GM19468 (cell line): ENCODE measurements around the gene KAZN.

Experiments
- ATAC-seq: cut with Tn5 transposase; IDR thresholded peaks from one replicate; pipeline ENCODE4 v1.9.1; 2021; ENCODE audit warnings: mild to moderate bottlenecking, moderate library complexity, moderate number of reproducible peaks; ENCODE audit not compliant: unreplicated experiment; ENCODE audit errors: extremely low read depth

Gene KAZN

GRCh38 chr1:15103211-15103610, 504.7 kb downstream of the KAZN start:
- ATAC-seq = no peak

DNA sequence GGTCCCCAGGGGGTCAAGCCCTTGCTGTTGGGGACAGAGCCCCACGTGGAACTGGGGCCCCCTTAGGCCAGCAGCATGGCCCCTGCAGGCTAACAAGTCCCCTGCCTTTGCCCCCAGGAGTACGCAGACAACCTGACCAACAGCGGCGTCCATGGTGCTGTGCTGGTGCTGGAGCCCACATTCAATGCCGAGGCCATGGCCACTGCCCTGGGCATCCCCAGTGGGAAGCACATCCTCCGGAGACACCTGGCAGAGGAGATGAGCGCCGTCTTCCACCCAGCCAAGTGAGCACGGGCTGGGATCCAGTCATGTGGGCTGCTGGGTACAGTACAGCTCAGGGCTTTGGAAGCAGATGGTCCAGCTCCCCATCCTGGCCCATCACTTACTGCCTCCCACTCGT, 505.4 kb downstream of the KAZN start:
- ATAC-seq = no peak

DNA sequence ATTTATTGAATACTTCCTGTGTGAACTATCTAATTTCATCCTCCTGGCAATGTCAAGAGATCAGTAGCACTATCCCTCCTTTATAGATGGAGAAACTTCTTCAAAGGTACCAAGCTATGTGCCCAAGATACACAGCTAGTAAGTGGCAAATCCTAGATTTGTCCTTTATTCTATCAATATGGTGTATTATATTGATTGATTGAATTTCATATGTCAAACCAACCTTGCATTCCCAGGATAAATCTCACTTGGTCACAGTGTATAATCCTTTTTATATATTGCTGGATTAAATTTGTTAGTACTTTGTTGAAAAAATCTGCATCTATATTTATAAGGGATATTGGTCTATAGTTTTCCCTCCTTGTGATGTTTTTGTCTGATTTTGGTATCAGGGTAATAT, 506.3 kb downstream of the KAZN start:
- no peak for ATAC-seq

GRCh38 chr1:15106608-15107007, 508.1 kb downstream of the KAZN start:
- no peak for ATAC-seq

DNA sequence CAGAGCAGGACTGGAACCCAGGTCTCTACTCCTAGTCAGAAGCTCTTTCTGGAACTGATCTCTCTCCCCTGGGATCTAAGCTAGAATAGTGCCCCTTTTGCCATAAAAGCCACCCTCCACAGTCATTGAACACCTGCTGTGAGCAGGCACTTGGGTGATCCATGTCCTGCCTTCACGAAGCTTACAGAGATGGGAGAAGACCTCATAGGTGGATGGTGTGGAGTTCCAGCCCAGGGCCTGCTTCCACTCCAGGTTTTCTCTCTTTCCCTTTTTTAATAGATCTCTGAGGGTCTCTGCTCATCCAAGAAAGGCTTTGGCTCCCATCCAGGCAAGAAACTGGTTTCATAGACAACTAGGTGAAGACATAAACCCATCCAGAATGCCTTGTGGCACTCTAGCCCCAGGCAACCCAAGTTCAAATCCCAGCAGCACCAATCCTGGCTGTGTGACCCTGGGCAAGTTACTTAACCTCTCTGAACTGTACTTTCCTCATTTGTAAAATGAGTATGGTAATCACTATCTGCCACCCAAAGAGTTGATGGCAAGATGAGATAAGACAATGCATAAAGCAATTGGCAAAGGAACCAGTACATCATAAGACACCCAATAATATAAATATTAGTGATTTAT, 508.7 kb downstream of the KAZN start:
- ATAC-seq = no peak

GRCh38 chr1:15107911-15108310, 509.4 kb downstream of the KAZN start:
- ATAC-seq = no peak

GRCh38 chr1:15110128-15110866, 511.8 kb downstream of the KAZN start:
- no peak for ATAC-seq

GRCh38 chr1:15110867-15111230, 512.4 kb downstream of the KAZN start:
- no peak for ATAC-seq

- no peak for ATAC-seq
These were observed 514.7 kb downstream of the KAZN start for GRCh38 chr1:15113146-15113545.

GRCh38 chr1:15114884-15115283, 516.4 kb downstream of the KAZN start:
- no peak for ATAC-seq

GRCh38 chr1:15115542-15116330, 517.3 kb downstream of the KAZN start:
- no peak for ATAC-seq

- ATAC-seq = no peak
These were observed 518.5 kb downstream of the KAZN start for GRCh38 chr1:15116966-15117365.

DNA sequence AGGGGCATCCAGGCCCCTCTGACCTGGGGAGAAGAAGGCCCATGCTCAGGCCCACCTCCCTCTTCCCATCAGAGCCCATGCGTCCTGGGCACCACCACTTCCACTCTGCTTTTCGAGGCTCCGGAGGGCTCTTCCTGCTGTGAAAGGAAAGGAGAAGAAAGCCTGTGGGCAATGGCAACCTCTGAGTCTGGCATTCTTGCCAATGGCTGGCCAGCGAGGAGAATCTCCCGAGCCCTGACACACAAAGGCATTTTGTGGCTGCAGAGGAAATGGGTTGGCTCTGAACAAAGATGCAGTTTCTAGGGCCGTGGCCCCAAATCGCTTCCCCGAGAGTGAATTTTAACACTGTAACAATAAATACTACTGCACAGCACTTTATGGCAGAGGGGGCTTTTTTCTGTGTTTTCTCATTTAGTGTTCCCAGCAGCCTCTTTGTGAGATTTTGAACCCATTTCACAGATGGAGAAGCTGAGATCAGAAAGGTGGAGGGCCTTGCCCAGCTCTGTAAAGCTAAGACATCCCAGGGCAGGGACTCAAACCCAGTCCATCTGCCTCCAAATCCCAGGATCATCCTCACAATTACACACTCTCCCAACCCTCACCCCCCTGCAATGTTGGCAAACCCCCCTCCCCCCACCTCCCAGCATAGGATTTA, 519.3 kb downstream of the KAZN start:
- no peak for ATAC-seq

- ATAC-seq = no peak
These were observed 520.1 kb downstream of the KAZN start for GRCh38 chr1:15118579-15118978.

DNA sequence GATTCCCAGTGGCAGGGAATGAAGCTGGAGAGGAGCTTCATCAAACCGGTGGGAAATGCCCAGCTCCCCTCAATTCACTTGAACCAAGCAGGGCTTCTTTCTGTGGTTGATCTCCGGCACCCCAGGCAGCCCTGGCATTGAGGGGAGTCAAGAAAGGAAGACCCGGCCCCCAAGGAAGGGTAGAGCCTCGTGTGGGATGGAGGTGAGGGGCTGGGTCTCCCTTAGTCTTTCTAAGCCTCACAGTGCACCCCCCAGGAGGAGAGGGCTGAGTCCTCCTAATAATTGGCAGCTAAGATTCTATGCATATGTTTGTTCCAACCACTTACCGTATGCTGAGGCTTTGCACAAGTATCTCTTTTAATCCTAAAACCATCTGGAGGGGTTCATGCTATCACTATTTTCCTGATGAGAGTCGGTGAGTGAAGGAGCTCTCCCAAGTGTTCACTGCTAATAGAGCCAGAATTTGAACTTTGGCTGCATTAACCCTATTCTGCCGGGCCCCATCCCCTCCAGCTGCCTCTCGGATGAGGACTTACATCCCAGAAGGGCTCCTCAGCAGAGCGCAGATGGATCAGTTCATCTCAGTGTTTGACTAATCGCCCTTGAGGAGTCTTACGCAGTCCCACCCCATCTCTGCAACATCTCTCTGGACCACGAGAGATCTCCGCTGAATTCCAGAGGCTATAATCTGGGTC, 521.9 kb downstream of the KAZN start:
- no peak for ATAC-seq

GRCh38 chr1:15122331-15122730, 523.8 kb downstream of the KAZN start:
- no peak for ATAC-seq

DNA sequence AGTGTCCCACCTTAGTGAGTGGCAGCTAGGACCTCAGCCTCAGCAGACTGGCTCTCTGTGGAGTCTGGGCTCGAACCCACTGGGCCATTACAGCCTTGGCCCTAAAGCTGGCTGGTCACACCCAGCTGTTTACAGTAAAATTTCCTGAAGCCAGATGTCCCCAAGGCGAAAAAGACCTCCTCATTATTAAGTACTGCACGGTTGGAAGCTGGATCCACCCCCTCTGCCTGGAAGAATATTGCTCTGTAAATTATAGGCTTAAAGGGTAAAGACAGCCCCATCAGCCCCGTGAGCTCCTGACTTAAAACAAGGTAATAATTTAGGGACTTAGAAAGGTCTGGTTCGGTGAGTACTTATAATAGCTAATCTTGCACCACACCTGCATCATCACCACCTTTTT, 524.8 kb downstream of the KAZN start:
- no peak for ATAC-seq

GRCh38 chr1:15123925-15124324, 525.4 kb downstream of the KAZN start:
- ATAC-seq = no peak

DNA sequence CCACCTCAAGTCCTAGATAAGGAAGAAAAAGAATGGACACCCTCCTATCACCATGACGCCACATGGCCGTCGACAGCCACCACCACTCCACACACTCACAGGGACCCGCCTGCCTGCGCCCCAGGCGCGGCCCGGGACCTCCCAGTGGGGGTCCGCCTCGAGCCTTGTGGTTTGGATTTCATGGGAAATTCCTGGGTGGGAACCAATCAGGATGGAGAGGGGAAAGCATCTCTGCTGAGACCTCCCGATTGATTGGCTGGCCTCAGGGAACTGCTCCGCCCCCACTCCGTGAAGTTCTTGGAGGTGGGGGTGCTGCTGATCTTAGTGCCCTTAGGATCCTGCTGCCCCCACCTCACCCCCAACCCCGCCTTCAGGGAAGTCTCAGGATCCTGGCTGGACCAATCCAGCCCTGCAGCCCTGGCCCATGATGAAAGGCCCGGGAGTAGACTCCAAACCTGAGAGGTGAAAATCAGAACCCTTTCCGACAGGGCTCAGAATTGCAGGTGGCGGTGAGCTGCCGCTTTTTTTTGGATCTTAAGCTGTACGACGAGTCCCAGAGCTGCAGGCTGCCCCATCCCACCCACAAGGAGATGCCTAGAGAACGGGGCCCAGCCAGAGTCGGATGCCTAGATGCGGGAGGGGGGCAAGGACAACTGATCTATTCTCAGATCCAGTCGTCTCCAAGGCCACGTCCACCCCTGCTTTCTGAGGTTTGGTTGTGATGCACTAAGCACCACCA, 526.0 kb downstream of the KAZN start:
- no peak for ATAC-seq
